Brain microvascular endothelial cell (primary cell): ENCODE measurements around the gene TOP1.
A peak's percentile ranks its signal among the peaks of the same experiment; 100 is the strongest.

ENCODE experiments used
- DNase-seq: peaks from one replicate; pipeline ENCODE4 v3.0.0-alpha.2; 2020
- H3K27ac ChIP-seq: fragments of 250-450 bp; sonication (Bioruptor Pico); 2 replicates; pipeline ENCODE4 v1.5.1; 2020; ENCODE audit warnings: mild to moderate bottlenecking, moderate library complexity
- H3K27me3 ChIP-seq: fragments of 250-450 bp; sonication (Bioruptor Pico); replicated peaks from 2 replicates; pipeline ENCODE4 v1.5.1; 2020; ENCODE audit warnings: mild to moderate bottlenecking
- H3K36me3 ChIP-seq: fragments of 250-450 bp; sonication (Bioruptor Pico); replicated peaks from 2 replicates; pipeline ENCODE4 v1.5.1; 2020; ENCODE audit warnings: mild to moderate bottlenecking
- H3K4me3 ChIP-seq: 2 replicates; pipeline ENCODE4 v1.5.1; 2011; ENCODE audit warnings: low read depth, mild to moderate bottlenecking, control low read depth, low read length, moderate library complexity
- CTCF ChIP-seq: IDR thresholded peaks from 2 replicates; pipeline ENCODE4 v1.5.1; 2011; ENCODE audit warnings: low read depth, mild to moderate bottlenecking, moderate library complexity, low read length, control low read depth, inconsistent platforms; ENCODE audit errors: missing control alignments
- in situ Hi-C: cut with HindIII; loops from 2 replicates; pipeline ENCODE4 v1.10.0; 2017; ENCODE audit warnings: low sequenced_read_pairs, low pct_ligation_motif_present

Gene TOP1

GRCh38 chr20:40983898-40984297, 44.7 kb upstream of the TOP1 start:
- TF ChIP-seq CTCF: no peak
- Histone ChIP-seq H3K36me3 (no peaks in the 10 kb centered on the region), H3K4me3 (no peak overlapping the region), H3K27ac (no peak overlapping the region), H3K27me3 (no peaks in the 10 kb centered on the region)
- no peak for DNase-seq
- in situ Hi-C loops: loop anchor here (25.0 kb wide), 1 partner anchor 103 kb away; no protein-coding TSS in a partner anchor

GRCh38 chr20:40984496-40984895, 44.1 kb upstream of the TOP1 start:
- H3K27ac ChIP-seq: no peak overlapping the region
- no peaks in the 10 kb centered on the region for H3K27me3 ChIP-seq
- no peak for DNase-seq
- TF ChIP-seq CTCF: no peak
- H3K36me3 ChIP-seq: no peaks in the 10 kb centered on the region
- in situ Hi-C loops: loop anchor here (25.0 kb wide), 1 partner anchor 103 kb away; no protein-coding TSS in a partner anchor
- no peak overlapping the region for H3K4me3 ChIP-seq

- no peak overlapping the region for H3K27ac ChIP-seq
- H3K4me3 ChIP-seq: no peak overlapping the region
- in situ Hi-C loops: loop anchor here (25.0 kb wide), 1 partner anchor 101 kb away; no protein-coding TSS in a partner anchor
- no peaks in the 10 kb centered on the region for H3K36me3 ChIP-seq
- DNase-seq: no peak
- no peaks in the 10 kb centered on the region for H3K27me3 ChIP-seq
- TF ChIP-seq CTCF: no peak
Observed at GRCh38 chr20:40986774-40987173, 41.8 kb upstream of the TOP1 start.

- in situ Hi-C loops: loop anchor here (25.0 kb wide), 1 partner anchor 97 kb away; no protein-coding TSS in a partner anchor
- Histone ChIP-seq H3K27me3 (no peaks in the 10 kb centered on the region), H3K4me3 (no peak overlapping the region), H3K36me3 (no peaks in the 10 kb centered on the region), H3K27ac (no peak overlapping the region)
- DNase-seq: peak; percentile 89
- peak; percentile 93 for TF ChIP-seq CTCF
Observed at GRCh38 chr20:40990542-40991120, 38.0 kb upstream of the TOP1 start.

- DNase-seq: no peak
- Histone ChIP-seq H3K4me3 (no peak overlapping the region), H3K36me3 (no peaks in the 10 kb centered on the region), H3K27me3 (no peaks in the 10 kb centered on the region), H3K27ac (no peak overlapping the region)
- TF ChIP-seq CTCF: no peak
- in situ Hi-C loops: loop anchor here (25.0 kb wide), 1 partner anchor 96 kb away; no protein-coding TSS in a partner anchor
Observed at GRCh38 chr20:40991181-40991889, 37.3 kb upstream of the TOP1 start.
